K562 (cell line): ENCODE data around the gene GLDN. TPM values are rescaled to one million over a fixed set of nuclear protein-coding genes. Genes with fewer than 3 reads are reported as not detected.

Experiments used
- ATAC-seq: fragments of 200-7000 bp; cut with Tn5 transposase; 3 replicates; pipeline ENCODE4 v1.9.1; 2020; ENCODE audit warnings: moderate library complexity
- BruUV-seq: library from RNA; stranded (reverse); fragments of 400-500 nt; replicated peaks from 2 replicates; lab custom pipeline; 2021; lab: Mats Ljungman, UMichigan
- CTCF ChIA-PET: fragments of 300-600 bp; formaldehyde crosslinking; extraction: SDS; loops from one replicate; lab custom pipeline; 2021; ENCODE audit warnings: low intra/inter-chr PET ratio; lab: Yijun Ruan, JAX
- POLR2A ChIA-PET: fragments of 300-600, 350-650 bp; sonication (Branson Sonifier 250); formaldehyde crosslinking; extraction: SDS; loops from one replicate; lab custom pipeline; 2021; ENCODE audit warnings: antibody characterized with exemption, inconsistent platforms; lab: Yijun Ruan, JAX
- DNase-seq, 4 experiments: peaks; one replicate each; pipeline versions ENCODE4 v3.0.0 to v3.0.0-alpha.2; 2011 to 2018; ENCODE audit warnings: low spot score in 3 of 4, mixed read lengths in 3 of 4; ENCODE audit errors: extremely low read depth in 1 of 4
- FAIRE-seq: peaks from 2 replicates; lab custom pipeline; 2011; peaks lifted over from hg19 to GRCh38; lab: Jason Lieb, UNC
- H2AFZ ChIP-seq: 2 replicates; pipeline ENCODE4 v1.6.0; 2011; ENCODE audit warnings: low read depth, low read length, control low read depth, inconsistent platforms
- H3K27ac ChIP-seq: fragments of 200-600 bp; 3 replicates; pipeline ENCODE4 v1.8.0; 2011; ENCODE audit warnings: low read depth, mild to moderate bottlenecking, control low read depth, inconsistent platforms, low read length, moderate library complexity, mixed read lengths; ENCODE audit errors: extremely low read depth
- H3K27me3 ChIP-seq, 2 experiments: fragments of 300-600 bp in 1 of 2; 2 replicates in 1 of 2; 3 replicates in 1 of 2; pipeline versions ENCODE4 v1.6.0 to v1.8.0; 2011; ENCODE audit warnings: inconsistent platforms in 2 of 2, low read length in 2 of 2, mild to moderate bottlenecking in 1 of 2, mixed read lengths in 1 of 2, moderate library complexity in 1 of 2; ENCODE audit not compliant: control insufficient read depth in 2 of 2, insufficient read depth in 2 of 2
- H3K36me3 ChIP-seq: fragments of 300-600 bp; 3 replicates; pipeline ENCODE4 v1.8.0; 2011; ENCODE audit warnings: mild to moderate bottlenecking, low read length, inconsistent platforms; ENCODE audit not compliant: control insufficient read depth, insufficient read depth
- H3K4me1 ChIP-seq, 2 experiments: fragments of 200-600 bp in 1 of 2; replicated peaks in 1 of 2; 2 replicates in 1 of 2; 3 replicates in 1 of 2; pipeline versions ENCODE4 v1.5.1 to v1.8.0; 2011; ENCODE audit warnings: inconsistent platforms in 2 of 2, low read length in 2 of 2, mild to moderate bottlenecking in 1 of 2, mixed read lengths in 1 of 2, moderate library complexity in 1 of 2; ENCODE audit not compliant: control insufficient read depth in 2 of 2, insufficient read depth in 2 of 2
- H3K4me2 ChIP-seq: 2 replicates; pipeline ENCODE4 v1.6.1; 2011; ENCODE audit warnings: low read length, control low read depth, inconsistent platforms, mixed read lengths; ENCODE audit not compliant: insufficient read depth
- H3K4me3 ChIP-seq: fragments of 200-600 bp; sonication (generic), shearing (Covaris generic); 2 replicates; pipeline ENCODE4 v1.5.1; 2016; ENCODE audit warnings: control low read depth, inconsistent platforms
- H3K79me2 ChIP-seq: fragments of 200-600 bp; 3 replicates; pipeline ENCODE4 v1.8.0; 2011; ENCODE audit warnings: low read length, inconsistent platforms; ENCODE audit not compliant: control insufficient read depth, insufficient read depth
- H3K9ac ChIP-seq, 2 experiments: 2 replicates each; pipeline versions ENCODE4 v1.6.0 to v1.6.1; 2011; ENCODE audit warnings: low read depth in 2 of 2, low read length in 2 of 2, control low read depth in 1 of 2, inconsistent platforms in 1 of 2, mild to moderate bottlenecking in 1 of 2, mixed read lengths in 1 of 2; ENCODE audit not compliant: insufficient read depth in 1 of 2
- H3K9me1 ChIP-seq: one replicate; pipeline ENCODE4 v1.6.0; 2011; ENCODE audit warnings: inconsistent platforms, mild to moderate bottlenecking, low read length, moderate library complexity; ENCODE audit not compliant: control insufficient read depth, insufficient read depth
- H3K9me3 ChIP-seq: replicated peaks from 2 replicates; pipeline ENCODE4 v1.5.1; 2011; ENCODE audit warnings: low read depth, low read length, inconsistent platforms; ENCODE audit not compliant: control insufficient read depth, insufficient read depth
- H4K20me1 ChIP-seq: replicated peaks from 2 replicates; pipeline ENCODE4 v1.6.1; 2011; ENCODE audit warnings: low read length, inconsistent platforms, mixed read lengths; ENCODE audit not compliant: control insufficient read depth, insufficient read depth
- ATF1 ChIP-seq, 2 experiments: fragments of 450-650 bp in 1 of 2; IDR thresholded peaks; 2 replicates each; pipeline ENCODE4 v1.6.1; 2016; ENCODE audit warnings: missing compliant biosample characterization in 1 of 2, missing genetic modification characterization in 1 of 2
- CTBP1 ChIP-seq: fragments of 450-650 bp; IDR thresholded peaks from 2 replicates; pipeline ENCODE4 v1.6.1; 2016; ENCODE audit warnings: borderline replicate concordance
- JUND ChIP-seq, 2 experiments: IDR thresholded peaks; 2 replicates in 1 of 2; 3 replicates in 1 of 2; pipeline ENCODE4 v1.6.1; 2011; ENCODE audit warnings: borderline replicate concordance in 2 of 2, low read depth in 2 of 2, low read length in 2 of 2, improper control_type of control experiment in 1 of 2, missing biosample characterization in 1 of 2, missing genetic modification characterization in 1 of 2, missing genetic modification reagents in 1 of 2
- KLF1 ChIP-seq: fragments of 450-650 bp; IDR thresholded peaks from 2 replicates; pipeline ENCODE4 v1.6.1; 2016; ENCODE audit warnings: missing genetic modification characterization, missing compliant biosample characterization
- MBD2 ChIP-seq: sonication (generic); IDR thresholded peaks from 2 replicates; pipeline ENCODE4 v1.6.1; 2016; ENCODE audit warnings: low read depth, borderline replicate concordance
- SNRNP70 ChIP-seq: fragments of 200-400 bp; formaldehyde crosslinking; optimal IDR thresholded peaks from 2 replicates; pipeline ENCODE3; 2017; ENCODE audit warnings: low read depth, low read length
- SRSF1 ChIP-seq: fragments of 200-400 bp; formaldehyde crosslinking; IDR thresholded peaks from 2 replicates; pipeline ENCODE4 v1.6.1; 2017; ENCODE audit warnings: mild to moderate bottlenecking, low read depth, low read length, moderate library complexity
- TEAD2 ChIP-seq: fragments of 450-650 bp; IDR thresholded peaks from 2 replicates; pipeline ENCODE4 v1.6.1; 2016; ENCODE audit warnings: missing genetic modification characterization, control low read depth, missing compliant biosample characterization
- TRIM28 ChIP-seq: fragments of 450-650 bp; IDR thresholded peaks from 2 replicates; pipeline ENCODE4 v1.6.1; 2017
- ZKSCAN3 ChIP-seq: fragments of 250-450 bp; sonication (Bioruptor Pico); IDR thresholded peaks from 2 replicates; pipeline ENCODE4 v1.4.0; 2020
- ZNF263 ChIP-seq: sonication (generic); formaldehyde crosslinking; IDR thresholded peaks from 2 replicates; pipeline ENCODE4 v1.8.0; 2022; ENCODE audit warnings: mild to moderate bottlenecking, missing genetic modification reagents, borderline replicate concordance
- ZNF3 ChIP-seq: fragments of 250-450 bp; sonication (Bioruptor Pico); IDR thresholded peaks from 2 replicates; pipeline ENCODE4 v1.5.0; 2021; ENCODE audit warnings: mild to moderate bottlenecking, moderate library complexity
- ZNF764 ChIP-seq: fragments of 250-450 bp; sonication (Bioruptor Pico); IDR thresholded peaks from 2 replicates; pipeline ENCODE4 v1.4.0; 2020; ENCODE audit warnings: low read depth, mild to moderate bottlenecking, moderate library complexity
- WGBS: fragments of 100-300 bp; shearing (Covaris generic); methylation state at CpG from one replicate; pipeline ENCODE4 v1.1.6; 2016; ENCODE audit warnings: low coverage, mixed read lengths; ENCODE audit not compliant: insufficient coverage; ENCODE audit errors: missing lambda C conversion rate; 5-methylcytosine and 5-hydroxymethylcytosine counted together
- in situ Hi-C: fragments of 300-500 bp; cut with MboI; formaldehyde crosslinking; loops from 4 replicates; pipeline ENCODE4 v1.15.0; 2018; ENCODE audit warnings: inconsistent platforms, mixed read lengths
- intact Hi-C: fragments of 100-400 bp; cut with micrococcal nuclease; formaldehyde crosslinking; loops from 2 replicates; pipeline ENCODE4 v1.14.2; 2022
- polyA plus RNA-seq, 8 experiments: library from polyadenylated mRNA; depleted of rRNA in 4 of 8; stranded (reverse) in 5 of 8; unstranded in 3 of 8; fragments of >200 nt; fragmentation: Nextera tagmentation in 2 of 8; fragmentation: Illumina TruSeq in 1 of 8; extraction: Ambion mirVana in 2 of 8; extraction: Trizol in 1 of 8; gene quantifications; 2 replicates each; pipeline versions ENCODE4 v1.2.1 to v1.2.3, GENCODE V29; 2011 to 2014; ENCODE audit warnings: inconsistent platforms in 1 of 8, missing spikeins in 1 of 8
- total RNA-seq, 7 experiments: library from RNA; depleted of rRNA in 6 of 7; stranded (reverse); fragments of >200 nt in 6 of 7; fragmentation: Illumina TruSeq in 2 of 7; extraction: Trizol in 2 of 7; gene quantifications; 2 replicates each; pipeline versions ENCODE4 v1.2.1 to v1.2.3, GENCODE V29; 2011 to 2021; ENCODE audit warnings: low replicate concordance in 1 of 7
- TF ChIP-seq, protein P1 (sequence below): IDR thresholded peaks from 2 replicates; pipeline ENCODE4 v1.6.1; 2011; ENCODE audit warnings: borderline replicate concordance, low read depth, mild to moderate bottlenecking, moderate library complexity, low read length; ENCODE audit not compliant: insufficient read depth, poor library complexity, severe bottlenecking
- TF ChIP-seq, protein P2 (sequence below): fragments of 200-800 bp; sonication (Bioruptor generic); IDR thresholded peaks from 2 replicates; pipeline ENCODE4 v1.6.1; 2017; ENCODE audit warnings: missing genetic modification characterization, missing compliant biosample characterization
- TF ChIP-seq, protein P3 (sequence below), 3 experiments: IDR thresholded peaks in 2 of 3; conservative IDR thresholded peaks in 1 of 3; 2 replicates each; pipeline ENCODE4 v1.5.1; 2011 to 2012; ENCODE audit warnings: low read length in 3 of 3, mild to moderate bottlenecking in 3 of 3, control low read depth in 2 of 3, improper control_type of control experiment in 1 of 3, inconsistent platforms in 1 of 3, low read depth in 1 of 3, mixed read lengths in 1 of 3, moderate library complexity in 1 of 3; ENCODE audit not compliant: insufficient read depth in 2 of 3

The GLDN gene
- total and polyA plus RNA-seq, 9 of the 15 experiments (the other 6 are each of a cell fraction or from before 2014, with no cell fraction given), result 0.05 to 0.33 (median 0.18) TPM

DNA sequence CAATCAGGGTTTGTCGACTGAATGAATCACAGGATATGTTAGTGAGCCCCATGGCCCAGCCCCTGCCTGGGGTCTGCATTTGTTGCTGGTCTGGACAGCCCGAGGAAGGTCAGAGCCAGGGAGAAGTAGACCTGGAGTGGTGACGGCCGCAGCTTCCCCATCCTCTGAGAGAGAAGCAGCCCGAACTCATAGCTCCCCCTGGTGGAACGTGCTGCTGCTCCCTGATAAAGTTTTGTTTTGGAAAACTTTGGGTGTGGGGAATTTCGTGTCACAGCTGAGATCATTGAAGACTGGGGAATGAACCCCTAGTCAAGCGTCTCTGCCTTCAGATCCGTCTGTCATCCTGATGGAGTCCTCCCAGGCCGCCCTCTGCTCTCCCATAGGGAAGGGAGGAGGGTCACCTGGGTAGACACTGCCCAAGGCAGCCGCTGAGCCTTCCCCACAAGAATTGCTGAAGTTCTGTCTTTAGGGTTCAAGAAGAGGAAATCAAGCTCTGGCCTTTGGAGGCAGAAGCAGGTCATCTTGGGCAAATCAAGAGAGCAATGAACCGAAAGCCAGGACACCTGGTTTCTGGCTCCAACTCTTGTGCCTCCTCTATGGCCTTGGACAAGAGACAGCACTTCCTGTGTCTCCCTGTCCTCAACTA lies 60.5 kb downstream of the GLDN start:
- FAIRE-seq, result peak; percentile 85
- CTCF ChIA-PET, result interaction anchor here (0.9 to 2.4 kb wide), 6 partner anchors 19 to 239 kb away, joined by 3 to 7 read pairs (median 5); no protein-coding TSS in a partner anchor
- TF ChIP-seq, protein P1, sequence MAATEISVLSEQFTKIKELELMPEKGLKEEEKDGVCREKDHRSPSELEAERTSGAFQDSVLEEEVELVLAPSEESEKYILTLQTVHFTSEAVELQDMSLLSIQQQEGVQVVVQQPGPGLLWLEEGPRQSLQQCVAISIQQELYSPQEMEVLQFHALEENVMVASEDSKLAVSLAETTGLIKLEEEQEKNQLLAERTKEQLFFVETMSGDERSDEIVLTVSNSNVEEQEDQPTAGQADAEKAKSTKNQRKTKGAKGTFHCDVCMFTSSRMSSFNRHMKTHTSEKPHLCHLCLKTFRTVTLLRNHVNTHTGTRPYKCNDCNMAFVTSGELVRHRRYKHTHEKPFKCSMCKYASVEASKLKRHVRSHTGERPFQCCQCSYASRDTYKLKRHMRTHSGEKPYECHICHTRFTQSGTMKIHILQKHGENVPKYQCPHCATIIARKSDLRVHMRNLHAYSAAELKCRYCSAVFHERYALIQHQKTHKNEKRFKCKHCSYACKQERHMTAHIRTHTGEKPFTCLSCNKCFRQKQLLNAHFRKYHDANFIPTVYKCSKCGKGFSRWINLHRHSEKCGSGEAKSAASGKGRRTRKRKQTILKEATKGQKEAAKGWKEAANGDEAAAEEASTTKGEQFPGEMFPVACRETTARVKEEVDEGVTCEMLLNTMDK, result peak; percentile 62
- TF ChIP-seq ZNF263, result peak; percentile 20; the same call in 1 of the 2 replicates
- TF ChIP-seq SNRNP70, result no peak
- TF ChIP-seq, protein P2, sequence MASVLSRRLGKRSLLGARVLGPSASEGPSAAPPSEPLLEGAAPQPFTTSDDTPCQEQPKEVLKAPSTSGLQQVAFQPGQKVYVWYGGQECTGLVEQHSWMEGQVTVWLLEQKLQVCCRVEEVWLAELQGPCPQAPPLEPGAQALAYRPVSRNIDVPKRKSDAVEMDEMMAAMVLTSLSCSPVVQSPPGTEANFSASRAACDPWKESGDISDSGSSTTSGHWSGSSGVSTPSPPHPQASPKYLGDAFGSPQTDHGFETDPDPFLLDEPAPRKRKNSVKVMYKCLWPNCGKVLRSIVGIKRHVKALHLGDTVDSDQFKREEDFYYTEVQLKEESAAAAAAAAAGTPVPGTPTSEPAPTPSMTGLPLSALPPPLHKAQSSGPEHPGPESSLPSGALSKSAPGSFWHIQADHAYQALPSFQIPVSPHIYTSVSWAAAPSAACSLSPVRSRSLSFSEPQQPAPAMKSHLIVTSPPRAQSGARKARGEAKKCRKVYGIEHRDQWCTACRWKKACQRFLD, result no peak
- no peak for TF ChIP-seq TRIM28
- no peak for TF ChIP-seq ZNF3 (CRISPR knock-in tag)
- 0 out of 2 replicates have a peak, but pooled peaks have one; percentile 14 for TF ChIP-seq JUND (IDR thresholded peaks at IDR 0.05; ENCODE audit: borderline replicate concordance, low read depth, low read length)
- peak; percentile 25; the same call in 1 of the 3 replicates for TF ChIP-seq JUND (tag; IDR thresholded peaks at IDR 0.05; ENCODE audit: borderline replicate concordance, low read depth, low read length)
- TF ChIP-seq, protein P3, sequence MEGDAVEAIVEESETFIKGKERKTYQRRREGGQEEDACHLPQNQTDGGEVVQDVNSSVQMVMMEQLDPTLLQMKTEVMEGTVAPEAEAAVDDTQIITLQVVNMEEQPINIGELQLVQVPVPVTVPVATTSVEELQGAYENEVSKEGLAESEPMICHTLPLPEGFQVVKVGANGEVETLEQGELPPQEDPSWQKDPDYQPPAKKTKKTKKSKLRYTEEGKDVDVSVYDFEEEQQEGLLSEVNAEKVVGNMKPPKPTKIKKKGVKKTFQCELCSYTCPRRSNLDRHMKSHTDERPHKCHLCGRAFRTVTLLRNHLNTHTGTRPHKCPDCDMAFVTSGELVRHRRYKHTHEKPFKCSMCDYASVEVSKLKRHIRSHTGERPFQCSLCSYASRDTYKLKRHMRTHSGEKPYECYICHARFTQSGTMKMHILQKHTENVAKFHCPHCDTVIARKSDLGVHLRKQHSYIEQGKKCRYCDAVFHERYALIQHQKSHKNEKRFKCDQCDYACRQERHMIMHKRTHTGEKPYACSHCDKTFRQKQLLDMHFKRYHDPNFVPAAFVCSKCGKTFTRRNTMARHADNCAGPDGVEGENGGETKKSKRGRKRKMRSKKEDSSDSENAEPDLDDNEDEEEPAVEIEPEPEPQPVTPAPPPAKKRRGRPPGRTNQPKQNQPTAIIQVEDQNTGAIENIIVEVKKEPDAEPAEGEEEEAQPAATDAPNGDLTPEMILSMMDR (IDR thresholded peaks at IDR 0.05 in 2 of 3, conservative IDR thresholded peaks at IDR 0.05 in 1 of 3; ENCODE audit: insufficient read depth in 2 of 3, low read depth in 1 of 3, low read length in 3 of 3), result peak; percentile 73 to 87 (median 76)
- TF ChIP-seq TEAD2, result no peak
- TF ChIP-seq CTBP1, result 0 out of 2 replicates have a peak, but pooled peaks have one; percentile 32
- no peak for TF ChIP-seq ZNF764 (CRISPR knock-in tag)
- TF ChIP-seq SRSF1, result no peak
- no peak for TF ChIP-seq ATF1 (CRISPR knock-in tag; IDR thresholded peaks at IDR 0.05)
- no peak for TF ChIP-seq ATF1 (tag; IDR thresholded peaks at IDR 0.05)
- TF ChIP-seq MBD2, result no peak
- TF ChIP-seq ZKSCAN3 (CRISPR knock-in tag), result no peak
- TF ChIP-seq KLF1 (tag), result no peak

More for the DNA sequence above, 60.5 kb downstream of the GLDN start:
- H3K4me1 ChIP-seq, result no peaks in the 10 kb centered on the region
- no peaks in the 10 kb centered on the region for H3K9me1 ChIP-seq
- H3K27ac ChIP-seq, result no peak overlapping the region
- ATAC-seq (peak; percentile 84), DNase-seq (peak; percentile 54 to 68 (median 60))
- no peaks in the 10 kb centered on the region for H3K9me3 ChIP-seq
- no peak overlapping the region for H3K4me3 ChIP-seq
- peaks cover 39 to 40% of the 10 kb centered on the region in 2 experiments for H3K27me3 ChIP-seq
- no TSS peak for BruUV-seq
- intact Hi-C loops (loop anchor here (2.0 to 5.0 kb wide), 4 partner anchors 97 to 245 kb away; no protein-coding TSS in a partner anchor), in situ Hi-C loops (no loop called here)
- no peaks in the 10 kb centered on the region for H3K79me2 ChIP-seq
- POLR2A ChIA-PET, result interaction anchor here (0.6 to 0.8 kb wide), 2 partner anchors 9 to 69 kb away, joined by 3 to 4 read pairs; no protein-coding TSS in a partner anchor
- no peaks in the 10 kb centered on the region for H4K20me1 ChIP-seq
- no peak overlapping the region for H3K4me2 ChIP-seq
- no peak overlapping the region for H2AFZ ChIP-seq
- 9% methylated on average over 11 of the region's 12 CpGs for WGBS
- no peaks in the 10 kb centered on the region for H3K36me3 ChIP-seq
- no peak overlapping the region for H3K9ac ChIP-seq
